Endothelial cell of umbilical vein (primary cell): Measurements from ENCODE around the gene RASAL1. TPM values are rescaled to one million over a fixed set of nuclear protein-coding genes. Genes with fewer than 3 reads are reported as not detected.

Source experiments
- BruUV-seq: library from RNA; stranded (reverse); fragments of 400-500 nt; replicated peaks from 2 replicates; lab custom pipeline; 2021; lab: Mats Ljungman, UMichigan
- CTCF ChIA-PET: fragments of 300-600, 350-600 bp; sonication (Branson Sonifier 250); formaldehyde crosslinking; loops from one replicate; lab custom pipeline; 2021; ENCODE audit warnings: antibody characterized with exemption, inconsistent platforms; lab: Charles Lee
- POLR2A ChIA-PET: fragments of 300-600, 350-600 bp; sonication (Branson Sonifier 250); formaldehyde crosslinking; loops from one replicate; lab custom pipeline; 2021; ENCODE audit warnings: antibody characterized with exemption, inconsistent platforms; lab: Charles Lee
- DNase-seq: peaks from one replicate; pipeline ENCODE4 v3.0.0-alpha.2; 2011; ENCODE audit warnings: low read depth, low spot score
- FAIRE-seq: peaks from 2 replicates; lab custom pipeline; 2011; peaks lifted over from hg19 to GRCh38; lab: Jason Lieb, UNC
- H2AFZ ChIP-seq: 2 replicates; pipeline ENCODE4 v1.6.0; 2012; ENCODE audit warnings: low read depth, low read length, control low read depth, inconsistent platforms
- H3K27ac ChIP-seq: 2 replicates; pipeline ENCODE4 v1.5.1; 2011; ENCODE audit warnings: low read depth, mild to moderate bottlenecking, control low read depth, low read length, moderate library complexity; ENCODE audit not compliant: insufficient read depth
- H3K27me3 ChIP-seq, 2 experiments: 2 replicates each; pipeline versions ENCODE4 v1.6.0 to v1.6.1; 2011; ENCODE audit warnings: low read length in 2 of 2, mixed read lengths in 1 of 2; ENCODE audit not compliant: control insufficient read depth in 2 of 2, insufficient read depth in 2 of 2
- H3K36me3 ChIP-seq, 2 experiments: 2 replicates in 1 of 2; 3 replicates in 1 of 2; pipeline ENCODE4 v1.5.1; 2011; ENCODE audit warnings: low read length in 2 of 2, mild to moderate bottlenecking in 1 of 2, moderate library complexity in 1 of 2; ENCODE audit not compliant: control insufficient read depth in 2 of 2, insufficient read depth in 2 of 2; ENCODE audit errors: extremely low read depth in 1 of 2
- H3K4me1 ChIP-seq: 3 replicates; pipeline ENCODE4 v1.5.1; 2011; ENCODE audit warnings: mild to moderate bottlenecking, low read length; ENCODE audit not compliant: control insufficient read depth, insufficient read depth; ENCODE audit errors: extremely low read depth
- H3K4me2 ChIP-seq: 2 replicates; pipeline ENCODE4 v1.6.1; 2011; ENCODE audit warnings: low read length, control low read depth, mixed read lengths; ENCODE audit not compliant: insufficient read depth
- H3K4me3 ChIP-seq, 3 experiments: fragments of 200-600 bp in 1 of 3; sonication (generic), shearing (Covaris generic) in 1 of 3; replicated peaks in 1 of 3; 2 replicates each; pipeline ENCODE4 v1.5.1; 2011 to 2016; ENCODE audit warnings: control low read depth in 3 of 3, low read length in 3 of 3, mild to moderate bottlenecking in 2 of 3, inconsistent platforms in 1 of 3, low read depth in 1 of 3, moderate library complexity in 1 of 3; ENCODE audit not compliant: insufficient read depth in 1 of 3
- H3K79me2 ChIP-seq: 2 replicates; pipeline ENCODE4 v1.6.0; 2012; ENCODE audit warnings: low read length, inconsistent platforms; ENCODE audit not compliant: control insufficient read depth, insufficient read depth
- H3K9ac ChIP-seq: replicated peaks from 2 replicates; pipeline ENCODE3; 2011; ENCODE audit warnings: low read length, control low read depth; ENCODE audit not compliant: insufficient read depth; ENCODE audit errors: extremely low read depth
- H3K9me1 ChIP-seq: replicated peaks from 3 replicates; pipeline ENCODE4 v1.6.0; 2011; ENCODE audit warnings: mild to moderate bottlenecking, low read length; ENCODE audit not compliant: control insufficient read depth, insufficient read depth; ENCODE audit errors: extremely low read depth
- H3K9me3 ChIP-seq: replicated peaks from 2 replicates; pipeline ENCODE4 v1.5.1; 2012; ENCODE audit warnings: low read length, inconsistent platforms; ENCODE audit not compliant: control insufficient read depth, insufficient read depth
- H4K20me1 ChIP-seq: replicated peaks from 2 replicates; pipeline ENCODE3; 2011; ENCODE audit warnings: mild to moderate bottlenecking, low read length; ENCODE audit not compliant: control insufficient read depth, insufficient read depth; ENCODE audit errors: extremely low read depth
- CTCF ChIP-seq, 2 donors: IDR thresholded peaks; 1 replicate in 1 of 2; 2 replicates in 1 of 2; pipeline ENCODE4 v1.5.1; 2011; ENCODE audit warnings: low read length in 2 of 2, mild to moderate bottlenecking in 2 of 2, moderate library complexity in 2 of 2, control low read depth in 1 of 2, inconsistent platforms in 1 of 2, low read depth in 1 of 2; ENCODE audit not compliant: insufficient read depth in 1 of 2; ENCODE audit errors: extremely low read depth in 1 of 2
- EZH2 ChIP-seq: IDR thresholded peaks from 2 replicates; pipeline ENCODE4 v1.6.1; 2012; ENCODE audit warnings: borderline replicate concordance, low read depth, mild to moderate bottlenecking, moderate library complexity, low read length, inconsistent platforms; ENCODE audit not compliant: severe bottlenecking
- FOS ChIP-seq: IDR thresholded peaks from 2 replicates; pipeline ENCODE4 v1.6.1; 2011; ENCODE audit warnings: mild to moderate bottlenecking, low read length, moderate library complexity, borderline replicate concordance; ENCODE audit not compliant: insufficient read depth
- GATA2 ChIP-seq: IDR thresholded peaks from 2 replicates; pipeline ENCODE4 v1.7.0; 2011; ENCODE audit warnings: low read depth, mild to moderate bottlenecking, moderate library complexity, mixed read lengths, low read length; ENCODE audit not compliant: insufficient read length, insufficient read depth
- JUN ChIP-seq: IDR thresholded peaks from 2 replicates; pipeline ENCODE4 v1.6.1; 2011; ENCODE audit warnings: borderline replicate concordance, low read depth; ENCODE audit not compliant: insufficient read length, insufficient read depth
- MAX ChIP-seq: IDR thresholded peaks from 2 replicates; pipeline ENCODE4 v1.6.1; 2011; ENCODE audit not compliant: insufficient read depth, insufficient read length
- MYC ChIP-seq: IDR thresholded peaks from one replicate; pipeline ENCODE4 v1.6.1; 2011; ENCODE audit warnings: mild to moderate bottlenecking, low read depth, low read length
- POLR2A ChIP-seq: IDR thresholded peaks from 2 replicates; pipeline ENCODE4 v1.6.1; 2012; ENCODE audit warnings: low read depth, mild to moderate bottlenecking, control low read depth, low read length
- POLR2AphosphoS5 ChIP-seq: IDR thresholded peaks from 2 replicates; pipeline ENCODE4 v1.6.1; 2012; ENCODE audit warnings: low read depth, mild to moderate bottlenecking, control low read depth, low read length, moderate library complexity; ENCODE audit not compliant: insufficient read depth
- dilution Hi-C: fragments of 300-500 bp; cut with MboI; formaldehyde crosslinking; loops from one replicate; pipeline ENCODE4 v1.15.0; 2019; ENCODE audit warnings: low sequenced_read_pairs; ENCODE audit not compliant: extremely low pct_ligation_motif_present
- intact Hi-C: fragments of 100-400 bp; cut with micrococcal nuclease; formaldehyde crosslinking; loops from one replicate; pipeline ENCODE4 v1.10.0; 2022
- polyA plus RNA-seq, 4 experiments: library from polyadenylated mRNA; depleted of rRNA in 3 of 4; stranded (reverse) in 3 of 4; unstranded in 1 of 4; fragments of >200 nt; gene quantifications; 2 replicates each; pipeline versions ENCODE4 v1.2.1 to v1.2.3, GENCODE V29; 2011 to 2012; ENCODE audit warnings: missing spikeins in 1 of 4
- total RNA-seq: library from RNA; stranded (reverse); gene quantifications from 2 replicates; pipeline ENCODE4 v1.2.3, GENCODE V29; 2021

RASAL1 gene
- total and polyA plus RNA-seq, 2 donors (not counting 3 experiments of a cell fraction or from before 2014, with no cell fraction given): not detected

- FAIRE-seq: no peak
- CTCF ChIA-PET: no interaction called here
Observed at GRCh38 chr12:113113397-113113796, 22.2 kb downstream of the RASAL1 start.

More at GRCh38 chr12:113113397-113113796, 22.2 kb downstream of the RASAL1 start:
- H3K9me3 ChIP-seq: no peaks in the 10 kb centered on the region
- no peak for DNase-seq
- no TSS peak for BruUV-seq
- H3K79me2 ChIP-seq: no peaks in the 10 kb centered on the region
- no peak overlapping the region for H3K9ac ChIP-seq
- no peaks in the 10 kb centered on the region for H3K4me1 ChIP-seq
- intact Hi-C loops (no loop called here), dilution Hi-C loops (no loop called here)
- no peak overlapping the region for H2AFZ ChIP-seq
- H3K4me2 ChIP-seq: no peak overlapping the region
- no peaks in the 10 kb centered on the region for H4K20me1 ChIP-seq
- POLR2A ChIA-PET: no interaction called here
- H3K36me3 ChIP-seq: no peaks in the 10 kb centered on the region
- no peak overlapping the region for H3K4me3 ChIP-seq
- H3K9me1 ChIP-seq: no peaks in the 10 kb centered on the region
- no peak for TF ChIP-seq GATA2
- no peak for TF ChIP-seq POLR2A
- TF ChIP-seq EZH2: no peak
- TF ChIP-seq CTCF (IDR thresholded peaks at IDR 0.05; ENCODE audit: extremely low read depth in 1 of 2, insufficient read depth in 1 of 2, low read depth in 1 of 2, low read length in 2 of 2): no peak
- no peak for TF ChIP-seq MYC
- TF ChIP-seq JUN: no peak
- TF ChIP-seq MAX: no peak
- TF ChIP-seq FOS: no peak
- no peak for TF ChIP-seq POLR2AphosphoS5
- H3K27me3 ChIP-seq: peaks cover 0 to 1% of the 10 kb centered on the region in 2 experiments
- H3K27ac ChIP-seq: no peak overlapping the region
